HG03565 (cell line): ENCODE measurements around the gene ATP5F1D.

Experiments used
- ATAC-seq: cut with Tn5 transposase; IDR thresholded peaks from one replicate; pipeline ENCODE4 v1.9.1; 2021; ENCODE audit warnings: mild to moderate bottlenecking, moderate library complexity; ENCODE audit not compliant: unreplicated experiment

ATP5F1D gene

DNA sequence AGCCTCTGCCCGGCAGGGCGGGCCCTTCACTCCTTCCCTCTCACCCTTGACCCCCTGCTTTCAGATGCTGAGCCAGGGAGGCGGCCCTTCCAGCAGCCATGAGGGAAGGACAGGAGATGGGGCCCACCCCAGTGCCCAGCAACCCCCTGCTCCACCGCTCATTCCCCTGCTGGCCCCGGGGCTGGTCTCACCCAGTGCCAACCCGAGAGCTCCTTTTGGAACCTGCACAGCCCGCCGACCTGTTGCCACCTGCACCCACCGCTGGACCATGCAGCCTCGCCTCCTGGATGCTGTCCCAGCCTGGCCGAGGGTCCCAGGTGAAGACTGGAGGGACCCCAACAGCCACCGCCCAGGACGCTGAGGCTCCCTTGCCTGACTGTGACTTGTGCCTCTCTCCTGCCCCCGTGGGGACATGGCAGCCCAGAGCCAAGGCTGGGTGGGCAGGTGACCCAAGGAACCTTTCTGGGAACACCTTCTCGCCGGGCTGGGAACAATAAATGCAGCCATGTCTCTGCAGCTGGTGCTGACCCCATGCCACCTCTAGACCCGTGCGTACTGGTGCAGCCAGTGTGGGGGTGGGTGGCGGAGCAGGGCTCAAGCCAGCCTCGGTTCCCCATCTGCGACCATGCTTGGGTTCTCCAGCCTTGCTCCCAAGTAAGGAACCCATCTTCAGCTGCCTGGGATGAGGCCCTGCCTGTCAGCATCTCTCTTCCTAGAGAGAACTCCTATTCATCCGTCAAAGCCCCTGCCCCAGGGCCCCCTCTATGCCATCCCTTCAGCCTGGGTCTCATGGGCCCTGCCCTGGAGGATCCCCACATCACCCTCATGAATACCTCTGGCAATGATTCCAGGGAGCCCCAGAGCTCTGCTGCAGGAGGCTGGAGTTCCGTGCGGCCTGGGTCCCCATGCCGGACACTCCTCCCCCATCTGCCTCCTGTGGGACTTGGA is 37.4 kb downstream of the ATP5F1D start:
- no peak for ATAC-seq

GRCh38 chr19:1279782-1280341 is 38.3 kb downstream of the ATP5F1D start:
- no peak for ATAC-seq

DNA sequence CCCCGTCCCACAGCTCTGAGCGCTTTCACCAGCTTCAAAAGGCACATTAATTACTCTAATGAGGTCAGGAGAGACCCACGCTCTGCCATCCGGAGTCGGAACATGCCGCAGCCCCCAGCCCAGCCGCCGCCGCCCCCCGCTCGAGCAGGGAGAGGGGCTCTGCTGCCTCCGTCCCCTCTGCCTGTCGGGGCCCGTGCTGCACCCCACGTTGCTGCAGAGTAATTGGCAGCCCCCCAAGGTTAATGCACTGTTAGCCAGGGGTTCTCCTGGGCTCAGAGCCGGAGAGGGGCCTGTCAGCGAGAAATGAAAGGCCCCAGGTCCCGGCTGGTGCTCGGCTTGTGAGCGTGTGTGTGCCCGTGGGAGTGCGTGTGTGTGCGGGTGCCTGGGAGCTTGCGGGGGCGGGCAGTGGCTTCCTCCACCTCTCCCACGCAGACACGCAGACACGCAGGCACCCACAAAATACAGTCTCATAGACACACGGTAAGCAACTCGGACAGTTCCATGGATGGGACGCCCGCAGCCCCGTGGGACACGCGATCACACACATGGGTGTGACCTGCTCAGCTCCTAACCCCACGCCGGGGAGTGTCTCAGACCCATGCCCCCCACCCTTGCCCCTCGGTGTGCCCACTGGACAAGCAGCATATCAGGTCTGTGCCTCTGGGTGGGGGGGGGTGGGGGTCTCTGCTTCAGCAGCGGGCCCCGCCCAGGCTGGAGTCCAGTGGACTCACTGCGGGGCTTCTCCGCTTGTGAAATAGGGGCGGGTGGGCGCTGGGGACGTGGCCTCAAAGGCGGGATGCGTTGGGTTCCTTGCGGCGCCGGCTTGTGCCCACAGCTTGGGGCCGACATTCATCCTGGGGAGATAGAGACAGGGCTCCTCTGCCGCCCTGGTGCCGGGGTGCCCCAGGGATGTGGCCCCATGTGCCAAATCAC is 39.4 kb downstream of the ATP5F1D start:
- no peak for ATAC-seq

DNA sequence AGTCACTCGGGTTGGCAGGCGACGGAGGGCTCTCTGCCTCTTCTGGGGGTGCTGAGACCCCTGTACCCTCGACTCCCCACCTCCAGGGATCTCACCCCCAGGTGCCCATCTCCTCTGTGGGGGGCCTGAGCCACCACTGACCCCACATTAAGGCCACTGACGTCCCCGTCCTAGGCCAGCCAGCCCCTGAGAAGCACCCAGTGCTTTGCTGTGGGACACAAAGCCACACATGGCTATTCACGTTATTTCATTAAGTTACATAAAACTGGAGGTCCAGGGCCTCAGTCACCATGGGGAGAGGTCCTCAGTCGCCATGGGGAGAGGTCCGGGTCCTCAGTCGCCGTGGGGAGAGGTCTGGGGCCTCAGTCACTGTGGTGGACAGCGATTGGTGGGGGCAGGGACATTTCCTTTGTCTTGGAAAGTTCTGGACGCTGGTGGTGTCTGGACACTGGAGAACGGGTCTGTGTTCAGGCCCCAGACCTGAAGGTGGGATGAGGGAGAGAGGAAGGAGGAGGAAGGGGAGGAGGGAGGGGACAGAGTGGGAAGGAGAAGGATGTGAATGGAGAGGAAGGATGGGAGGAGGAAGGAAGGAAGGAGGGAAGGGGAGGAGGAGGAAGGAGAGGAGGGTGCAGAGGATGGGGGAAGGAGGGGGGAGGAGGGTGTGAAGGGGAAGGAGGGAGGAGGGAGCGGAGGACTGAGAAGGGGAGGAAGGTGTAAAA is 40.2 kb downstream of the ATP5F1D start:
- no peak for ATAC-seq

DNA sequence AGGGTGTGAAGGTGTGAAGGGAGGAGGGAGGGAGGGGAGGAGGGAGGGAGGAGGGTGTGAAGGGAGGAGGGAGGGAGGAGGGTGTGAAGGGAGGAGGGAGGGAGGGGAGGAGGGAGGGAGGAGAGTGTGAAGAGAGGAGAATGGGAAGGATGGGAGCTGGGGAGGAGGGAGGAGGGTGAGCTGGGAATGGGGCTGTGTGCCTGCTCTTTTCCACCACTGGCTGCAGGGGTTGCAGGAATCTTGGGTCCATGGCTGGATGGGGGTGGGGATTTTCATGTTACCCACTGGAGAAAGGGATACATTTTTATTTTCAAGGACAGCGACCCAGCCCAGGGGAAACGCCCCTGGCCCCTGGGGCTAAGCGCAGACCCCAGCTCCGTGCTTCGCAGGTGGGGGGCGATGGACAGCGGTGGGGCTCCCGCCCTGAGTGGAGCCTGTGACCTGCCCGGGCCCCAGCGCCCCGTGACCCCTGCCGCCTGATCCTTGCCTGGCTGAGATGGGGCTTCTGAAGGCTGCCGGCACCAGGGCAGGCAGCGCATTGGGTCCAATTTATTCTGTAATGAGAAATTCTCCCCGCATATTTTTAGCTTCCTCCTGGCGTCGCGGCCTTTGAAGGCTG is 41.1 kb downstream of the ATP5F1D start:
- no peak for ATAC-seq

- no peak for ATAC-seq
Measured at GRCh38 chr19:1283207-1283916, 41.8 kb downstream of the ATP5F1D start.

DNA sequence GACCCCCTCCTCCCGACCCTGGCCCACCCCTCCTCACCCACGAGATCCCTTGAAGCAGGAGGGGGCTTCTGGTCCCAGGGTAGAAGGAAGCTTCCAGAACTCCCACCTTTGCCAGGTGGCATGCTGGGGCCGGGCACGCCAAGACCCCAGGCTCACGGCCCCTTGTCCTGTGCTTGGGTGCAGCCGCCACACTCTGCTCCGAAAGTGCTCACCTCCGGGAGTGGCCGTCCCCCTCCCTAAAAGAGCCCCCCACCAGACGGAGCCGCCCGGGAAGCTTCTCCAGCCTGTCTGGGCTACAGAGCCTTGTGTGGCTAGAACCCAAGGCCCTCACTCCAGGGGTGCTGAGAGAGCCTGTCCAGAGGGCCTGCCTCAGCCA is 42.4 kb downstream of the ATP5F1D start:
- ATAC-seq: no peak

GRCh38 chr19:1284293-1284978 is 42.9 kb downstream of the ATP5F1D start:
- no peak for ATAC-seq

- no peak for ATAC-seq
Measured at GRCh38 chr19:1284979-1285736, 43.6 kb downstream of the ATP5F1D start.

DNA sequence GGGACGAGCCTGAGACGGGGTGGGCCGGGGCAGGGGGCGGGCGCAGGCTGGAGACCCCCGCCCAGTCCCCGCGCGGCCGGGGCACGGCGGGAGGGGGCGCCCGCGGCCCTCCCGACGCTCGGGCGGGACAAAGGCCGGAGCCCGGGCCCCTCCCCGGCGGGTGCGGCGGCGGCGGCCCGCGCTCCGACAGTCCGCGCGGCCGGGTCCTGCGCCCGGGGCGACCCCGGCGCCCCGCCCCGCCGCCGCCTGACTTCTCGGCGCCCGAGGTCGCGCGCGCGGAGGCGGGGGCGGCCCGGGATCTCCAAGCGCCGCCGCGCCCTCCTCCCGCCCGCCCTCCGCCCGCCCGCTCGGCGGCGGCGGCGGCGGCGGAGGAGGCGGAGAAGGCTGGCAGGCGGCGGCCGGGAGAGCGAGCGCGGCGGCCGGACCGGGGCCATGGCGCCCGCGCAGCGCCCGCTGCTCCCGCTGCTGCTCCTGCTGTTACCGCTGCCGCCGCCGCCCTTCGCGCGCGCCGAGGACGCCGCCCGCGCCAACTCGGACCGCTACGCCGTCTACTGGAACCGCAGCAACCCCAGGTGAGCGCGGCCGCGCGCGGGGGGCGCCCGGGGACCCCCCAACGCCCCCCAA is 44.3 kb downstream of the ATP5F1D start, which contains the start of gene EFNA2:
Gene EFNA2 (plus strand): TSS at position 137 of the 624 bp plus-strand sequence. CDS start 296 bp downstream, at position 433.
- ATAC-seq: no peak

GRCh38 chr19:1286487-1287353 is 45.2 kb downstream of the ATP5F1D start:
- ATAC-seq: no peak

DNA sequence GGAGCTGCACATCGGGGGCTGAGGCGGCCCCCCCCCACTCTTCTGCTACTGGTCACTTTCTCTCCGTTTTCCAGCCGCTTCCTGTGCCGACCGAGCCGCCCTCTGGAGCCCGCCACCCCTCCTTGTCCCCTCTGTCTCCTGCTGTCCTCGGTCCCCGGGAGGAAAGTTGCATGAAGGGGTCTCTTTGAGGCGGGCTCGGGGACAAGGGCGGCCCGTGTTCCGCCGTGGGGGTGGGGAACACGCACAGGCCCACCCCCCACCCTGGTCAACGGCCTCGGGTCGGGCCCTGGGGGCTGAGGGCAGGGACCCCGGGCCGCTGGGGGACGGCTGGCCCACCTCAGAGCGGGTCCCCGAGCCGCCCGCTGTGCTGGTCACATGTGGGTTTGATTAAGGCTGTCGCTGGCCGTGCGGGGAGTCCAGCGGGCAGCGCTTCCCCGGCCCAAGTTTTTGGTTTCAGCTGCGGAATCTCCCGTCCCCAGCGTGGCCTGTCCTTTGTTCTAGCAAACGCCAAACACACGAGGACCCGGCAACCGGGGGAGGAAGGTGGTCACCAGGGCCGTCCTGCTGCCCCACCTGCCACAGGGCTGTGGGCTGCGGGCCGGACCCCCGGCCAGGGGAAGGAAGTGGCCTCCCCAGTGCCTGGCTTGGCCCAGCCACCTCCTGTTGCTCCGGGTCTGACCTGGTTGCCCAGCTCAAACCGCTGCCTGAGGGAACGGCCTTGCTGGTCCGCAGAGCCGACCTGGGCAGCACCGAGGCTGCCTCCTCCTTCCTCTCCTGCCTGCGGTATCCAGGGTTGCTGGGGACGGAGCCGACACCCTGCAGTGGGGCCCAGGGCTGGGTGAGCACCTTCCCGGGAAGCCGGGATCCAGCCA is 46.0 kb downstream of the ATP5F1D start:
- ATAC-seq: no peak

GRCh38 chr19:1288226-1288612 is 46.7 kb downstream of the ATP5F1D start:
- ATAC-seq: no peak

DNA sequence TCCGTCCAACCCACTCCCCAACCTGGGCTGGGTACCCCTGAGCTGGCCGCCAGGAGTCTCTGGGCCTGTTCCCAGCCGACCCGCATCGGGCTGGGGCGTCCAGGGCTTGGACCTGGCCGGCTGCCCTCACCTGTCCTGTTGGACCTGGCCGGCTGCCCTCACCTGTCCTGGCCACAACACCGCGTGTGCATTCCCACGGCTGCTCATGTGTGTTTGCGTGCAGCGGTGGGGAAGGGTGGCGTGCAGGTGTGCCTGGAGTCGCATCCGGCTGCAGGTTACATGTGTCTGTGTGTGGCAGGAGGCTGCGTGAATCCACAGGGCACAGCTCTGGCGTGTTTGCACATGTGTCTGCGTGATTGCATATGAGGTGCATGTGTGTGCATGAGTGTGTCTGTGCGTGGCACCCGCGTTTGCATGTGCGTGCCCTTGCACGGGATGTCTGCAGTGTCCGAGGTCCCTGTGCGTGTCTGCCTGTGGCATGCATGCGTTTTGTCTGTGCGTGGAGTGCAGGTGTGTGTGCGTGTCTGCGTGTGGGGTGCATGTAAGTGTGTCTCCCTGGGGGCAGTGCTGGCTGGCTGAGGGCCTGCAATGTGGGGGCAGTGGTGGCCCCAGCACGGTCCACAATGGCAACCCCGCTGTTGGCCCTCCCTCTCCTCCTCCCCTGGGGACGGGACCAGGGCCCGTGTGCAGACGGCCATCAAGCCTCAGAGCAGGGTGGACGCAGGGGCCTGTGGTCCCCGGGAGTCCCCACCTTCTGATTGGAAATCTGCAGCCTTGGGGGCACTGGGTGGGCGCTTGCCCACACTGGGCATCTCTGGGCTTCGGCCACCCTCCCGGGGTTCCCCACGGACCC is 47.5 kb downstream of the ATP5F1D start:
- no peak for ATAC-seq

GRCh38 chr19:1289686-1290025 is 48.1 kb downstream of the ATP5F1D start:
- no peak for ATAC-seq
